Endothelial cell (in vitro differentiated cells): ENCODE results near the gene ZNF688. TPM values are rescaled to one million over a fixed set of nuclear protein-coding genes. Genes with fewer than 3 reads are reported as not detected.
A peak's percentile ranks its signal among the peaks of the same experiment; 100 is the strongest.

Source experiments
- DNase-seq: peaks from one replicate; pipeline ENCODE4 v3.0.0; 2021; ENCODE audit warnings: low spot score
- H3K27ac Mint-ChIP-seq: one replicate; pipeline ENCODE4 v1.8.0; 2021; ENCODE audit warnings: mixed read lengths, inconsistent platforms; ENCODE audit not compliant: unreplicated experiment
- H3K27me3 Mint-ChIP-seq: one replicate; pipeline ENCODE4 v1.8.0; 2021; ENCODE audit warnings: mild to moderate bottlenecking, moderate library complexity, mixed read lengths, inconsistent platforms; ENCODE audit not compliant: unreplicated experiment
- H3K36me3 Mint-ChIP-seq: one replicate; pipeline ENCODE4 v1.8.0; 2021; ENCODE audit warnings: mild to moderate bottlenecking, low read depth, mixed read lengths, inconsistent platforms; ENCODE audit not compliant: unreplicated experiment
- H3K4me1 Mint-ChIP-seq: one replicate; pipeline ENCODE4 v1.8.0; 2021; ENCODE audit warnings: mild to moderate bottlenecking, mixed read lengths, inconsistent platforms; ENCODE audit not compliant: unreplicated experiment
- H3K4me3 Mint-ChIP-seq: one replicate; pipeline ENCODE4 v1.8.0; 2021; ENCODE audit warnings: mild to moderate bottlenecking, mixed read lengths, inconsistent platforms; ENCODE audit not compliant: unreplicated experiment
- H3K9me3 Mint-ChIP-seq: one replicate; pipeline ENCODE4 v1.8.0; 2021; ENCODE audit warnings: mixed read lengths, inconsistent platforms; ENCODE audit not compliant: unreplicated experiment
- total RNA-seq: library from RNA; stranded (reverse); fragmentation: NEBNext Ultra II Directional; extraction: Animal tissue kit (Norgen Biotek cat#: 25700); gene quantifications from one replicate; pipeline ENCODE4 v1.2.1, GENCODE V29; 2021; ENCODE audit not compliant: unreplicated experiment
- TF ChIP-seq, protein P1 (sequence below): fragments of 200-600 bp; sonication (generic); IDR thresholded peaks from one replicate; pipeline ENCODE4 v1.5.0; 2021; ENCODE audit warnings: antibody characterized with exemption; ENCODE audit not compliant: unreplicated experiment

Gene ZNF688
- total RNA-seq, 1 donor from 2014 or later = 9.6 TPM

DNA sequence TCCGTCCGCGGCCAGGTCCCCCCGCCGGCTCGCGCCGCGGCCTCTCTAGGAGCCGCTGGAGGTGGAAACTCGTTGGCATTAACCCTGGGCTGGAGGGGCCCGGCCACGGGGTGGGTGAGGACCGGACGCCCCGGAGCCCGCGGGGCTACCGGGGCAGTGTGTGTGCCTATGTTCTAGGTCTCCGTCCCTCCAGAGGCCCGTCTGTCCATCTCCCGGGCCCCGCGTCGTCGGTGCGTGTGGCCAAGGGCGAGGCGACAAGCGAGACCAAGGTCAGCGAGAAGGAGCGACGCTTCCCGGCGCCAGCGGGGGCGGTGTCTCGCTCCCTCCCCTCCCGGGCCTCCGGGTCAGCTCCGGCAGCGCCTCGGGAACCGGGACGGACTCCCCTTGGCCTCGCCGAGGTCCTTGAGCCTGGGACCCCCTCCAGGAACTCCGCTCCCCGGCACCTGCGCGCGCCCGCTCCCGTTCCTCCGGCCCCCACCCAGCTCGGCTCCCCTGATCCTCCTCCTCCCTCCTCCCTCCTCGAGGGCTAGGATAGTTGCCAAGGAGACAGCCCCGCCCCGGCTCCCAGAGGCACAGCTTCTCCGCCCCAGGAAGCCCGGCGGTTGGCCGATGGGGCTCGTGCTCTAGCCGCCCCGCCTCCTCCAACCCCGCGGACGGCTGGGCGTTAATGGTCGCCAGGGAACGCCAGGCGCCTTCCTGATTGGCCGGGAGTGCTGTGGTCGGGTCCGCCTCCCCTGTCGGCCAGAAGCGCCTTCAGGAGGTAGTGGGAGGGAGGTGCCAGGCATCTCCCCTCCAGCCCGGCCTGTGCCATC is 44.5 kb downstream of the ZNF688 start:
- Mint-ChIP-seq H3K4me3 (peak overlapping the region; percentile 88), H3K9me3 (no peaks in the 10 kb centered on the region), H3K36me3 (peaks cover 8% of the 10 kb centered on the region), H3K27ac (peak overlapping the region; percentile 86), H3K27me3 (peaks cover 3% of the 10 kb centered on the region), H3K4me1 (peaks cover 18% of the 10 kb centered on the region)
- TF ChIP-seq, protein P1, sequence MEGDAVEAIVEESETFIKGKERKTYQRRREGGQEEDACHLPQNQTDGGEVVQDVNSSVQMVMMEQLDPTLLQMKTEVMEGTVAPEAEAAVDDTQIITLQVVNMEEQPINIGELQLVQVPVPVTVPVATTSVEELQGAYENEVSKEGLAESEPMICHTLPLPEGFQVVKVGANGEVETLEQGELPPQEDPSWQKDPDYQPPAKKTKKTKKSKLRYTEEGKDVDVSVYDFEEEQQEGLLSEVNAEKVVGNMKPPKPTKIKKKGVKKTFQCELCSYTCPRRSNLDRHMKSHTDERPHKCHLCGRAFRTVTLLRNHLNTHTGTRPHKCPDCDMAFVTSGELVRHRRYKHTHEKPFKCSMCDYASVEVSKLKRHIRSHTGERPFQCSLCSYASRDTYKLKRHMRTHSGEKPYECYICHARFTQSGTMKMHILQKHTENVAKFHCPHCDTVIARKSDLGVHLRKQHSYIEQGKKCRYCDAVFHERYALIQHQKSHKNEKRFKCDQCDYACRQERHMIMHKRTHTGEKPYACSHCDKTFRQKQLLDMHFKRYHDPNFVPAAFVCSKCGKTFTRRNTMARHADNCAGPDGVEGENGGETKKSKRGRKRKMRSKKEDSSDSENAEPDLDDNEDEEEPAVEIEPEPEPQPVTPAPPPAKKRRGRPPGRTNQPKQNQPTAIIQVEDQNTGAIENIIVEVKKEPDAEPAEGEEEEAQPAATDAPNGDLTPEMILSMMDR = peak; percentile 28
- DNase-seq = peak; percentile 96

DNA sequence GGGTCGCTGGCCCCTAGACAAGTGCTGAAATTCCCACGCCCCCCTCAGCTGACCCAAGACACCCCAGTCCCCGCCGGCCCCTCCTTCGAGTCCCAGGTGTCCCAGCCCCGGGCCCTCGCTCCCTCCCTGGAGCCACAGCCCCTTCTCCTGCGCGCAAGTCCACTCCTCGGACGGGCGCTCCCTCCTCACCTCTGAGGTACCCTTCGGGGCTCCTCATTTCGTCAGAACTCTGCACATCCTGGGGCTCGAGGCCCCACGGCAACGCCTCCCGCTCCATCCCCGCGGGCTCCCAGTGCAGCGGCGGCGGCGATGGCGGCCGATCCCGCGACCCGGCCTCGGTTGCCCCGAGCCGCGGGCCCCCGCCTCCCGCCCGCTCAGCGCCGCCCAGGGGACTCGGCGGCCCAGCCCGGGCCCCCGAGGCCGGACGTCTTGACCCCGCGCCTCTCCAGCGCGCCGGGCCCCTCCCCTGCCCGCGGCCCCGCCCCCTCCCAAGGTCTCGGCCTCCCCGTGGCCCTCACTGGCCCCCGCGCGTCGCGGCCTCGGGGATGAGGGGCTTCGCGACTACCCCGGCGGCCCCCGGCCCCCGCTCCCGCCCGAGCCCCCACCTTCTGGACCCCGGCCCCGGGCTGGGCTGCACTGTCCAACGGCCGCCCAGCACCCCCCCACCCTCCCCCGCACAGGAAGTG is 45.2 kb downstream of the ZNF688 start, which contains the start of gene ZNF768:
TSS of gene ZNF768 (minus strand) at position 430 of the 686 bp plus-strand sequence. CDS start at position 277, 153 bp downstream.
- peak within 1 kb of the TSS; percentile 94 for H3K4me3 Mint-ChIP-seq
- peak within 1 kb of the TSS; percentile 86 for H3K27ac Mint-ChIP-seq
- peak; percentile 67 for DNase-seq
- H3K27me3 Mint-ChIP-seq = peaks cover 3% of the 10 kb centered on the region
- peaks cover 18% of the 10 kb centered on the region for H3K4me1 Mint-ChIP-seq
- H3K9me3 Mint-ChIP-seq = no peaks in the 10 kb centered on the region
- peaks cover 6% of the 10 kb centered on the region for H3K36me3 Mint-ChIP-seq
- TF ChIP-seq, protein P1 = no peak

DNA sequence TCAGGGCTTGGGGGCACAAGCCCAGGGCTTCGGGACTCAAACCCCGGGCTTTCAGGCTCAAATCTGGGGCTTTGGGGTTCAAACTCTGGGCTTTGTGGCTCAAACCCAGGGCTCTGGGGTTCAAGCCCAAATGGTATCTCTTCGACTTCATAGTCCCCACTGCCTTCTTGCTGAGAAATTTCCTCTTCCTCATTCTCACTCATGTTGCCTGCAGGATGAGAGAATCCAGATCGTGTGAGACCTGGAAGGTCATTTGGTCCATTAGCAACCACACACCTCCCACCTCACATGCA is 45.7 kb downstream of the ZNF688 start:
- H3K4me3 Mint-ChIP-seq = peak overlapping the region; percentile 94
- H3K4me1 Mint-ChIP-seq = peaks cover 18% of the 10 kb centered on the region
- H3K27ac Mint-ChIP-seq = peak overlapping the region; percentile 68
- TF ChIP-seq, protein P1 = no peak
- no peak for DNase-seq
- H3K36me3 Mint-ChIP-seq = peaks cover 5% of the 10 kb centered on the region
- H3K9me3 Mint-ChIP-seq = no peaks in the 10 kb centered on the region
- H3K27me3 Mint-ChIP-seq = peaks cover 3% of the 10 kb centered on the region

DNA sequence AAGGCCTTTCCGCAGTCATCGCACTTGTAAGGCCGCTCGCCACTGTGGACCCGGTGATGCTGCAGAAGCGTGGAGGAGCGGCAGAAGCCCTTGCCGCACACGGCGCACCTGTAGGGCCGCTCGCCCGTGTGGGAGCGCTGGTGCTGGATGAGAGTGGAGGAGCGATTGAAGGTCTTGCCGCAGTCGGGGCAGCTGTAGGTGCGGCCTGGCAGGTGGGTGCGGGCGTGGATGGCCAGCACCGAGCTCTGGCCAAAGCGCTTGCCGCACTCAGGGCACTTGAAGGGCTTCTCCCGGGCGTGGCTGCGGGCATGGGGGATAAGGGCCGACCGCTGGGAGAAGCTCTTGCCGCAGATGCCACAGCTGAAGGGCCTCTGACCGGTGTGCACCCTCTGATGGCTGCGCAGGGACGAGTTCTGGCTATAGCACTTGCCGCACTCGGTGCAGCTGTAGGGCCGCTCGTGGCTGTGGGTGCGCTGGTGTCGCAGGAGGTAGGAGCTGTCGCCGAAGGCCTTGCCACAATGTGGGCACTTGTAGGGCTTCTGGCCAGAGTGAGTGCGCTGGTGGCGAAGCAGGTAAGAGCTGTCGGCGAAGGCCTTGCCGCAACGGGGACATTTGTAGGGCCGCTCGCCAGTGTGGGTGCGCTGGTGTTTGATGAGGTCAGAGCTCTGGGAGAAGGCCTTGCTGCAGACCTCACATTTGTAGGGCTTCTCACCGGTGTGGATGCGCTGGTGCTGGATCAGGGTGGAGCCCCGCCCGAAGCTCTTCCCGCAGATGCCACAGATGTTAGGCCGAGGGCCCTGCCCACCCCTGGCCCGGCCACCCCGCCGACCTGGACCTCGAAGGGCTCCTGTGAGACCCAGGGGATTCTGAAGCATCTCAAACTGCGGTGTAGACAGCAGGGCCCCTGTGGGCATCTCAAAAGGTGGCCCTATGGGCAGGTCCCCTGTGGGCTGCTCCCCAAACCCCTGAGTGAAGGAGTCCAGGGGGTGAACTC is 46.6 kb downstream of the ZNF688 start:
- peak overlapping the region; percentile 56 for H3K4me3 Mint-ChIP-seq
- no peak overlapping the region for H3K27ac Mint-ChIP-seq
- H3K27me3 Mint-ChIP-seq = peaks cover 3% of the 10 kb centered on the region
- H3K9me3 Mint-ChIP-seq = no peaks in the 10 kb centered on the region
- no peak for DNase-seq
- peaks cover 18% of the 10 kb centered on the region for H3K4me1 Mint-ChIP-seq
- TF ChIP-seq, protein P1 = no peak
- H3K36me3 Mint-ChIP-seq = no peaks in the 10 kb centered on the region
